Astrocyte of the cerebellum (primary cell): ENCODE data around the gene SOX11.
"Not testable (repeated sequence)": the region's sequence is repeated elsewhere in the genome, so short reads cannot be mapped to it uniquely, and the experiment has no call there.

Experiments
- DNase-seq: peaks from one replicate; pipeline ENCODE4 v3.0.0-alpha.2; 2011; ENCODE audit warnings: low read depth
- H3K4me3 ChIP-seq: 2 replicates; pipeline ENCODE4 v1.5.1; 2011; ENCODE audit warnings: mild to moderate bottlenecking, low read depth, low read length, moderate library complexity
- in situ Hi-C: cut with HindIII; loops from 2 replicates; pipeline ENCODE4 v1.10.0; 2017; ENCODE audit warnings: low sequenced_read_pairs
- TF ChIP-seq, protein P1 (sequence below): IDR thresholded peaks from 2 replicates; pipeline ENCODE4 v1.5.1; 2012; ENCODE audit warnings: low read length, low read depth, moderate library complexity, mild to moderate bottlenecking; ENCODE audit errors: missing control alignments

The SOX11 gene

DNA sequence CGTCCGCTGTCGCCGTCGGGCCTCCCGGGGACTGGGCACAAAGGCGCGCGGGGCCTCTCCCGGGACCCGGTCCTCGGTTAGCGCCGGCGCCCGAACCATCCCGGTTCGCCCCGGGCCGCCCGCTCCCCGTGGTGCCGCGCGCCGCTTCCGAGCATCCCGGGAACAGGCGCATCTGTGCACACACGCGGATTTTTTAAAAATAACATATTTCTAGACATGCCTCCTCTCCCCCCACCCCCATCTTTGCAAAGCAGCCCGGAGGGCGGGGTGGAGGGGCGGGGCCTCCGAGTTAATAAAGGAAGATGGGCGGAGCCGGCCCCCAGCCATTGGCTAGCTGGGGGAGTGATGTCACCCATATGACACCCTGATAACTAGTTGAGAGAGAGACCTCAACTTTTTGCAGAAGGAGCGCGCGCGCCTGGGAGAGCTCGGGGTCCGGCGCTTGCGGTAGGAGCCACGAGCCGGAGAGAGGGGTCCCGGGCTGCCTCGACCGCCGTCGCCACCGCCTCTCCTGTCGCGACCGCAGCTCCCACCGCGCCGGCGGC lies at the start of gene SOX11:
Gene SOX11 (plus strand): TSS at position 400 of the 545 bp plus-strand sequence. CDS start 338 bp downstream, outside the sequence.
- peak within 1 kb of the TSS; percentile 69 for H3K4me3 ChIP-seq
- in situ Hi-C loops: no loop called here
- peak; percentile 89 for DNase-seq
- TF ChIP-seq, protein P1, sequence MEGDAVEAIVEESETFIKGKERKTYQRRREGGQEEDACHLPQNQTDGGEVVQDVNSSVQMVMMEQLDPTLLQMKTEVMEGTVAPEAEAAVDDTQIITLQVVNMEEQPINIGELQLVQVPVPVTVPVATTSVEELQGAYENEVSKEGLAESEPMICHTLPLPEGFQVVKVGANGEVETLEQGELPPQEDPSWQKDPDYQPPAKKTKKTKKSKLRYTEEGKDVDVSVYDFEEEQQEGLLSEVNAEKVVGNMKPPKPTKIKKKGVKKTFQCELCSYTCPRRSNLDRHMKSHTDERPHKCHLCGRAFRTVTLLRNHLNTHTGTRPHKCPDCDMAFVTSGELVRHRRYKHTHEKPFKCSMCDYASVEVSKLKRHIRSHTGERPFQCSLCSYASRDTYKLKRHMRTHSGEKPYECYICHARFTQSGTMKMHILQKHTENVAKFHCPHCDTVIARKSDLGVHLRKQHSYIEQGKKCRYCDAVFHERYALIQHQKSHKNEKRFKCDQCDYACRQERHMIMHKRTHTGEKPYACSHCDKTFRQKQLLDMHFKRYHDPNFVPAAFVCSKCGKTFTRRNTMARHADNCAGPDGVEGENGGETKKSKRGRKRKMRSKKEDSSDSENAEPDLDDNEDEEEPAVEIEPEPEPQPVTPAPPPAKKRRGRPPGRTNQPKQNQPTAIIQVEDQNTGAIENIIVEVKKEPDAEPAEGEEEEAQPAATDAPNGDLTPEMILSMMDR: no peak

GRCh38 chr2:5652734-5653133 lies 39.5 kb upstream of the SOX11 start:
- DNase-seq, in situ Hi-C loops, H3K4me3 ChIP-seq: not testable (repeated sequence)

- in situ Hi-C loops, H3K4me3 ChIP-seq, DNase-seq: not testable (repeated sequence)
Observed at GRCh38 chr2:5653756-5654155, 38.4 kb upstream of the SOX11 start.

- in situ Hi-C loops: no loop called here
- no peak for DNase-seq
- H3K4me3 ChIP-seq: no peak overlapping the region
- TF ChIP-seq, protein P1: no peak
Observed at GRCh38 chr2:5657231-5657630, 35.0 kb upstream of the SOX11 start.

DNA sequence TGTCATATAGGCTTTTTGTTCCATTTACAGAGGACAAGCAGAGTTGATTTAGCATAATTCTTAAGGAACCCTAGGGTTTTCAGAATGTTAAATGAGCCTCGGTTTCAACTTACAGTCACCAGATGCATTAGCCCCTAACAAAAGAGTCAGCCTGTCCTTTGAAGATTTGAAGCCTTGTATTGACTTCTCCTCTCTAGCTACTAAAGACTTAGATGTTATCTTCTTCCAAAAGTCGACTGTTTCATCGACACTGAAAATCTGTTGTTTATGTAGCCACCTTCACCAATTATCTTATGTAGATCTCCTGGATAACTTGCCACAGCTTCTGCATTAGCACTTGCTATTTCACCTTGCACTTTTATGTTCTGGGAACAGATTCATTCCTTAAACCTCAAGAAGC lies 31.6 kb upstream of the SOX11 start:
- TF ChIP-seq, protein P1: no peak
- no peak for DNase-seq
- no peak overlapping the region for H3K4me3 ChIP-seq
- in situ Hi-C loops: no loop called here

DNA sequence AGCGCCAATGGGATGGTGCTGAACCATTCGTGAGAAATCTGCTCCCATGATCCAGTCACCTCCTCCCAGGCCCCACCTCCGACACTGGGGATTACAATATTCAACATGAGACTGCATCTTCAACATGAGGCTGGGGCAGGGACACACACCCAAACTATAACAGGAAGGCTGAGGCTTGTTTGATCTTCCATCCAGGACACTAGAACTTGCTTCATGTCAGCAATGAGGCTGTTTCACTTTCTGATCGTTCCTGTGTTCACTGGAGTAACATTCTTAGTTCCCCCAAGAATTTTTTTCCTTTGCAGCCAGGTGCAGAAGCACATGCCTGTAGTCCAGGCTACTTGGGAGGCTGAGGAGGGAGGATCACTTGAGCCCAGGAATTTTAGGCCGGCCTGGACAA lies 30.8 kb upstream of the SOX11 start:
- DNase-seq: no peak
- in situ Hi-C loops: no loop called here
- H3K4me3 ChIP-seq: no peak overlapping the region
- TF ChIP-seq, protein P1: no peak

- TF ChIP-seq, protein P1: no peak
- no peak overlapping the region for H3K4me3 ChIP-seq
- in situ Hi-C loops: no loop called here
- DNase-seq: no peak
Observed at GRCh38 chr2:5664278-5664681, 27.9 kb upstream of the SOX11 start.

GRCh38 chr2:5665066-5665465 lies 27.1 kb upstream of the SOX11 start:
- in situ Hi-C loops: no loop called here
- H3K4me3 ChIP-seq: no peak overlapping the region
- TF ChIP-seq, protein P1: no peak
- DNase-seq: no peak
